NCI-H1092 treated with DMSO at 0.1 percent for 48 hours (cell line): ENCODE results near the gene PREX1.

Source experiments
- DNase-seq: peaks from one replicate; lab custom pipeline; 2025; lab: John Stamatoyannopoulos, UW

PREX1 gene

DNA sequence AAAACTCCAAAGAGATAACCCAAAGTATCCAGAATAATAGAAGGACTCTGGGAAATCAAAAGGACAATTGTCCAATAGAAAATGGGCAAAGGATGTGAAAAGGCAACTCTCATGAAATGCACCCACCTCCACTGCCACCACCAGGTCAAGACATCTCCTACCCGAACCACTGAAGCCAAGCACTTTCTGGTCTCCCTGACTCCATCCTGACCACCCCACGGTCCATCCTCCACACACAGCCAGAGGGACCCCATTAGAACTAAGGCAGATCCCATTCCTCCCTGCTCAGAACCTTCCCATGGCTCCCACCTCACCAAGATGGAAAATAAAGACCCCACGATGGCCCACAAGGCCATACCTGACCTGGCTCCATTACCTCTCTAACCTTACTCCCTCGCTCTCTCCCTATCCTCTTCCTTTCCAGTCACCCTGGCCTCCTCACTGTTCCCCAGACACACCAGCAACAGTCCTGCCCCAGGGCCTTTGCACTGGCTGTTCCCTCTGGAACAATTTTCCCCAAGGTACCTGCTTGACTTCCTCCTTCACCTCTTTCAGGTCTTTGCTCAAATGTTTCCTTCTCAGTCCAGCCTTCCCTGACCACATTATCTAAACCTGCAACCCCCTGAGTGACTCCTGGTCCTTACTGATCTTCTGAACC is 108.1 kb downstream of the PREX1 start:
- DNase-seq: no peak

DNA sequence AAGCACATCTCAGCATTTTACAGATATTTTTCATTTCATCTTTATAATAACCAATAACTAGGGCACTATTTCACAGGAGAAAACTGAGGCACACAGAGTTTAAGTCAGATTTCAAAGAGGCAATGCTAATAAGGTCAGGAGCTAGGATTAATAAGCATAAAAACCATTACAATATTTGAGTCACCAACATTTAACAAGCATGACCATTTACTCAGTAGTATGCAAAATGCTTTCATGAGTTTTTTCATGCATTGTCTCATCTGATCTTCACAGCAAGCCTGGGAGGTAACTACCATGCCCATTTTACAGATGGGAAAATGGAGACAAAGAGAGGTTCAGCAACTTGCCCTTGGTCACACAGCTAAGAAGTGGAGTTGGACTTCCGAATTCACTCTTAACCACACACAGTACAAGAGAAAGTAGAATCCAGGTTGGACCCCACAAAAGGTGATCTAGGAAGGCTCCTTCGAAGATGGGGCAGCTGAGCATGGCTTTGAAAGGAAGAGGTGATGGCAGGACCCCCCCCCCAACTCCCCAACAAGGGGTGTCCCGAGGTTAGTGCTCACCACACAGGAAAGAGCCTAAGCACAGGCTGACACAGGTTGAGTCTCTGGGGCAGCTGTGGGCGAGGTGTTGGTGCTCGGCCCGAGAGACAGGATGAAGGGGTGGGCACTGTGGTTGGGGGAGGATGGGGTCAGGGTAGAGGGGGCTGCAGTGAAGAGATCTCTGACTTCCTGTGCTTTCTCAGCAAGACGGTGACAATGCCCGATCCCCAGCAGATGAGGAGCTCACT is 108.8 kb downstream of the PREX1 start:
- DNase-seq: no peak

DNA sequence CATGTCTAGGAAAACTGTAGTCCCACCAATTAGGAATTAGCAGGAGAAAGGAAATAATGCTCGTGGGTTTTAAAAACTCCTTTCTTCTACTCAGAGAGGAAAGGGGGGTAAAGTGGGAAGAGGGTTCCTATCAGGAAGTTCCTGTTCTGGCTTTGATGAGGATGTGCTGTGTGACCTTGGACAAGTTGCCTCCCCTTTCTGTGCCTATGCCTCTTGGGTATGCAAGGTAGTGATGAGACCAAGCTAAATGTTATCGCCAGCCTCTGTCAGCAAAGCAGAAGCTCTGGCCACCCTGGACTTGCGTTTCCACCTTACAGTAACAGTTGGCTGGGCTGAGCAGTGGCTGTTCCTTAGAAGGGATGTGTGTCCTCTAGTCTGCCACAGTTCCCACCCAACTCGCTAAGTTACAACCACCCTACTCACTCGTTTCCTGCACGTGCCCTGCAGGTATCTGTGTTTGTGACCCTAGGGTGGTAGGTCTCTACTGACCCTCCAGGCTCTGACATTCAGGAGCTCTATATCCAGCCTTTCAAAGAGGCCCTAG is 110.0 kb downstream of the PREX1 start:
- DNase-seq: no peak

DNA sequence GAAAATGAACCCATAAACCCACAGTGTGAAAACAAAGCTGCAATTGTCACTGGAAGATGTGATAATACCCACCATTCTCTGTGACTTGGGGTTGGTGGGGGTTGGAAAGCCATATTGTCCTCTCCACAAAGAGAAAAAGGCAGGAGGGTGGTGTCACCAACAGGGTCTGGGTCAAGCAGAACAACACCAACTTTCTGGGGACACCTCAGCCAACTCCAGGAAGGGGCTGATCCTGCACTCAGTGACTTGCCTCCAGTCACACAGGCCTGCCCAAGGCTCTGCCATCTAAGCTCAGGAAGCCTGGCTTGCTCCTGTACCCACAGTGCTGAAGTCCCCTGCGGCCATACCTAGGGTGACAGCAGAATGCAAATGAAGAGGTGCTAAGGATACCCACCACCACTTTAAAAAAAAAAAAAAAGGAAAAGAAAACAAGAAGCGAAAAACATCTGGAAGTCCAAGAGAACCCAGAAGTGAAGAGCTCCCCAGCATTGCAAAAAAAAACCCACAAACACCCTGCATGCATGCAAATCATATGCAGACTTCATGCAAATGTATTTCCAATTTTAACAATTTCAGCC is 110.6 kb downstream of the PREX1 start:
- no peak for DNase-seq

DNA sequence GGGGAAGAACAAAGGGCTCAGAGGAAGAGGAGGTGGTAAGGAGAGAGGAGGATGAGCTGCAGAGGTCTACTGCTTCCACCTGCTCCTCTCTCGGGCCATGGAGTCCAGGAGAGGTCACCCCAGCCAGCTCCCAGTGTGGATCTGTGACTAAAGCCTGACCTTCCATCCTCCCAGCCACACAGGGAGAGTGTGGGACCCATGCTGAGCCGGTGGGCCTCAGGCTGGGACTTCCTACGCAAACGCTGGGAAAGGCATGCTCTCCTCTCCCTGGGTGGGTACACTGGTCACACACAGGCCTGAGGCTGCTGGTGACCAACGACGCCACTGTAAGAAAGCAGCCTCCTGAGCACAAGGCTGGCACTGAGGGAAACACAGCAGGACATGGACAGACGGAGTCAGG is 111.3 kb downstream of the PREX1 start:
- no peak for DNase-seq

DNA sequence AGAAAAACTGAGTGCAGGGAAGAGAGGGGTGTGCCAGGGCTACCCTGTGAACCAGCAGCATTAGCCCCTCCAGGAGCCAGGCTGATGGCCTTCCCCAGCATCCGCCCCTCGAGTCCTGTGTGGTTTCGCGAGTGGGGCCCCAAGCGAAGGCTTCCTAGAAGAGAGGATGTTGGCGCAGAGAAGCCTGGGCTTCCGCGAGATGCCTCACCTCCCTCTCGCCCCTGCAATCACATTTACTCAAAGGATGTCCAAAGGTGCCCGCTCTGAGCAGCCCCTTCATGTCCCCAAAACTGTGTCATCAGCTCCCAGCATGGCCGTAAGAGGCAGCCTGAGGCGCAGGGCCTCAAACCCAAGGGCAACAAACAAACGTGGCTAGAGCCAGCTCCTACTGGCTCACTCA is 111.7 kb downstream of the PREX1 start:
- no peak for DNase-seq

DNA sequence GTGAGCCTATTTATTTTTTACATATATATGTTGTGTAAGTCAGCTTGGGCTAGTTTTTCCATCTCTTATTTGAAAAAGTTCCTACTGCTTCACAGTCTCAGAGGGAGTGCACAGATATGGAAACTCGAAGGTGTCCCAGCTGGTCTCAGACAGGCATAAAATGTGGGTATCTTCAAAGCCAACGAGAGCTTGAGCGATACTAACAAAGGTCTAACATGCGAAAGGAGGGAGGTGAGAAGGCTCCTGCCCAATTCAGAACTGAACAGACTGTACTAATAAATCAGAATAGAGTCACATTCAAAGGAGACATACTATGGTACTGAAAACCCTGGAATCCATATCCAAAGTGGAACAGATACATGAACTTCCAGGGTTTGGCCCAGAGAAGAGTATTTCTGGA is 113.0 kb downstream of the PREX1 start:
- no peak for DNase-seq

DNA sequence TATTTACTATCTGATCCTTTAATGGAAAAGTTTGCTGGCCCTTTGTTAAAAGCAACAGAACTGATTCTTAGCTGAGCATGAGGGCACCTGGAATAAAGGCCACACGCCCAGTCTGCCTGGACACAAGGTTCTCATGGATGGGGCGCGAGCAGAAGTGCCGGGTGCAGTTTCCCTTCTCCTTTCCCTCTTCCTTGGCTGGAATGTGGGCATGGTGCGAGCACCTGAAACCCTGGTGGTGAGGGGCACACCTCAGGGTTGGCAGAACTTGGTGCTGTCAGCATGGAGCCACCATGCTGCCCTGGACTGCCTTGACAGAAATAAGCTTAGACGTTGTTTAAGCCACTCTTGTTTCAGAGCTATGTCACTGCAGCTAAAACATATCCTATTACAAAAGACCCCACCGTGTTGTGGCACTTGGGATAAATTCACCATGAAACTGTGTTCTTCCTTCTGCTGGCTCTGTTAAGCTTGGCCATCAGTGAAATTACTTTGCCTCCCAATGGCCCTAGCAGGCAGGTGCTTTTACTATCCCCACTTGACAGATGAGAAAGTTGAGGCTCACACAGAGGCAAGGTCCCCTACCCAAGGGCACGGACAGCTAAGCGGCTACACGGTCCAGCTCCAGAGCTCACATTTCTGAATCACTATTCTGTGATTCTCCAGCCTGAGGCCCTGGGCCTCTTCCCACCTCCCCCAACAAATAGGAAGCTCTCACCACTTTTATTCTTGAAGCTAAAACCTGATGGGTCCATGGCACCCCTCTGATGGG is 115.9 kb downstream of the PREX1 start:
- DNase-seq: no peak

DNA sequence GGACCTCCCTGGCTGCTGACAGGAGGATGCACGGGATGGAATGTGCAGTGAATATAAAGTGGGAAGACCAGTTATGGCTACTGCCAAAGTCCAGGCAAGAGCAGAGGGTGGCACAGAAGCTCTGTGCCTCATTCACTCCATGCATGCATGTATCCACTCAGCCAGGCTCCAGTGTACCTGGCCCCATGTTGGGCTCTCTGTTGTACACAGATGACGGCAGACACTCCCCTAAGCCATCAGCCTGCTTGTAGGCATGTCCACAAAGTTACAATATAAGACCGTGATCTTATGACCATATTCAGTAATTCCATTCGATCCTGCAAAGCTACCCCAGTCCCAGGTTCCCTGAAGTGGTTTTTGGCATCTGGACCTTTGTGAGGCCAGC is 116.8 kb downstream of the PREX1 start:
- no peak for DNase-seq

DNA sequence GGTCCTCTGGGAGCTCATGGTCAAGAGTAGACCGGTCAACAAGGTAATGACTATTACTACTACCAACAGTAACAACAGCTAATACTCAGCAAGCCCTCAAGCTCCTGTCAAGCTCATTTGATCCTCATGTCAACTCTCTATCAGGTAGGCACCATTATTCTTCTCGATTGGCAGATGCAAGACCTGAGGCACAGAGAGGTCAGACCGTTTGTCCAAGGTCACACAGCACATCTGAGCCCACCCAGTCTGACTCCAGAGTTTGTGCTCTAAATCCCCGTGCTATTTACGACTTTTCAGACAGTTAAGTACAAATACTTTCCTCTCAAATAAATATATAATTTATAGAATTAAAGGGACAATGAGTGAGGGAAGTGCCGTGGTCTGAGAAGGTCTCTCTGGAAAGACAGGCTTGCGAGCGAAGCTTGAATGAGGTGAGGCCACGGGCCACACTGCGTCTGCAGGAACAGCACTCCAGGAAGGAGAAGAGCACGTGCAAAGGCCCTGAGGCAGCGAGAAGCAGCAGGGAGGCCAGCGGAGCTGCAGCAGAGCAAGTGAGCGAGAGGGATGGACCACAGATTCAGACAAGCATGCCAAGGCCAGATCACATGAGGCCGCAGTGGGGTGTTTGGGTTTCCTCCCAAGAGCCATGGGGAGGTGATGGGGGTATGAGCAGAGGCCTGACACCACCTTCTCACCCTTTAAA is 117.3 kb downstream of the PREX1 start:
- DNase-seq: no peak

DNA sequence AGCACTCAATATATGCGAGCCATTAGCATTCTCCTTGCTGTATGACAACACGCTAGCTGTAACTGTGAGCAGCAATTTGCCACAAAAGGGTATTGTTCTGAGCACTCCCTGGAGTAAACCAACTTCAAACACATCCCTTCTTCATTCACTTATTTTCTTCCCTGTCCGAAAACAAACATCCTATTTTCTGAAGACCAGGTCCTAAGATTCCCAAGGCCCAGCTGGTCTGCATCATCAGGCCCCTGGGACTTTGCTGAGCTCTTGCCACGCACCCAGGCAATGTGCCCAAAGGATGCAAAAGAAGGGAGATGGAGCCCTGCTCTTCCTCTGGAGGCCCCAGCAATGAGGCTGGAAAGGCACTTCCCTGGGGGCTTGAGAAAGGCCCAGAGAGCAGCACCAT is 118.1 kb downstream of the PREX1 start:
- DNase-seq: no peak

DNA sequence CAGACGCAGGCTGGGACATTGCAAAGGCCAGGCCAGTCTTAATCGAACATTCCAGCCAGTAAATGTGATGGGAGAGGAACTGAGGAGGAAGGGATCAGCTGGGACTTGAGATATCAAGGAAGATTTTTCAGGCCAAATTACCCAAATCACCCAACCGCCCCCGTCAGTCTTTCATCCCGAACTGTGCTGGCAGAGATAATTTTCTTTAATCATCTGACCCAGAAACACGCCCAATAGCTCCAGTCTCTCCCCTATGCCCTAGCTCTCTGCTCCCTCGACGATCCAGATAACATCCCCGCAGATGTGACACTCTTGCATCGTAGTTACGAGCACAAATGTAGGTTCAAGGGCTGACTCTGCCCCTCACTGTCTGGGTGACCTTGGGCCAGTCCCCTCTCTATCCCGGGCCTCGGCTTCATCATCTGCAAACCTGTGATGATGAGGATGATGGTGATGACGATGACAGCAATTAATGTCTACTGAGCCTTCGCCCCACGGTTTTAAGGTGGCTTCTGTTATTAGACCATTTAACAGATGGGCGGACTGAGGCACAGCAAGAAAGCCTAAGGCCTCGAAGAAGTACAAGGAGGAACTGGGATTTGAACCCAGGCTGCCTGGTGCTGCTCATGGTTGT is 118.6 kb downstream of the PREX1 start:
- DNase-seq: no peak

DNA sequence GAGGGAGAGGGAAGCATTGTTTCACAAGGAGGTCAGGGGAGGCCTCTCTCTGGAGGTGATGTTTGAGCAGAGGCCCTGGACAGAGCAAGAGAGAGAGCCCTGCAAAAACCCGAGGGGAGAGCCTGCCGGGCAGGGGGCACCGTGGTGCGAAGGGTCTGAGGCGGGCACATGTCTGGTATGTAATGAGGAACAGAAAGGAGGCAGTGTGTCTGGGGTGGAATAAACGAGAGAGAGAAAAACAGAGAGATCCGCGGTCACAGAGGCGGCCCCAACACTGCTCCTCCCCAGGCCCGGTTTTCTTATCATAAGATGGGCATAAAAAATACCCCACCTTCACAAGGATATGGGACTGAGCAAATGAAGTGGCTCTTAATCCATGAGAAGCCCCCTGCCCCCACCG is 119.2 kb downstream of the PREX1 start:
- DNase-seq: no peak

DNA sequence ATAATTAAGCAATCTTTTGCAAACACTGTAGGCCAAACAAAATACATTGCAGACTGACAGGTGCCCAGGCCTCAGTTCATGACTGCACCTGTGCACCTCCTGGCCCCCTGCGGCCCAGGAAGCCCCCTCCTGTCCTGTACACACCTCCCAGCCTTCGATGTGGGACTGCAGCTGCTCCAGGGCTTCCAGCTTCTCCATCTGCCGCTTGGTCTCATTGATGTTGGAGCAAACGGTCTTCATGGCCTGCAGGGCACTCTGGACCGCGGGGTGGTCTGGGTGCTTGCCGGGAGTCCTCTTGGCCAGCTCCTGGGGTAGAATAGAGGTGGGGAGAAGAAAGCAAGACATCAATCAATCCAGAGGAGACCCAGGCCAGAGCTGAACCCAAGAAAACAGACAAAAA is 119.7 kb downstream of the PREX1 start:
- DNase-seq: no peak

DNA sequence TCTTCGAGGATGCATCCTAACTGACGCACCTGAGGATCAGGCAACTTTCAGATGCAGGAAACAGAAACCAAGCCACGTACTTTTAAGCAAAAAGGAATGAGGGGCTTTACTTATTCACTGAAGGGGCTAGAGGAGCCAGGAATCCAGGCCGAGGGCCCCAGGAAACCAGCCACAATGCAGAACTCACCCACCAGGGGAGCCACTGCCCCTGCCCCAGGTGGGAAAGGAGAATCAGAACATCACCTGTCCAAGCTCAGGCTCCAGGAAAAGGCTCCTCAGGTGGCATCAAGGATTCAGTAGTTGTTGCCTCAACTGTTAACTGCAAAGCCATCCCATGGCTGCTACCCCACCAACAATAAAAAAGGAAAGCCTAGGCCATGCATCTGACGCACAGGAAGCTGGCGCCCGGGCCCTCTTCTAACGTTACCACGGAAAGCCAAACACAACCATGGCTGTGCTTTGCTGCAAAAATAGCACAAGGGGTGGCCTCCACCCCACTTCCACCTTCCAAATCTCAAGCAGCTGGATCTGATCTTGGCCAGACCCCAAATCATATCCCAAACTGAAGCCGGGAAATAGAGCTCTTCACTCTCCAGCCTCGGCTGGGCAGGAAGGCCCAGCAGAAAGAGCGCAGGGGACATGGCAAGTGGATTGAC is 121.0 kb downstream of the PREX1 start:
- no peak for DNase-seq

DNA sequence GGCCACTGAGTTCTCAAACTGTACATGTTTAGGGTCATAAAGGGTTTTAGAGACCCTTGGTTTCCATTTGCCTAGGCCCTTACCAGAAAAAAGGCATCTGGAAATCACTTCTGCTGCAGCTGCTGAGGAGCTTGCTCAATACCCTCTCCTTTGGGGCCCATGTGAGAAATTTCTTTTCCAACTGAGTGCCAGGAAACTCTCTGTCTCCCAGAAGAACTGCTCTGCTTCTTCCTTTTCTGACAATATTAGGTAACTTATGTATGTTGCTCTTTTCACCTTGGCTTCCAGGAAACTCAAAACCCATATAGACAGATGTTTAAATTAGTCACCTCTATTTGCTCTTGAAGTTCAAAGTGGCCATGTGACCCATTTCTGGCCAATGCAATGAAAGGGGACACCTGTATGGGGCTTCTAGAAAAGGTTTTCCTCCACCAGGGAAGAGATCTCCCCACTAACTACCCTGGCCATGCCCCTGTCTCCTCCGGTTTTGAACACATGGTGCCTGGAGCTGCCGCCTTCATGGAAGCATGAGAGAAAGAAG is 121.6 kb downstream of the PREX1 start:
- DNase-seq: no peak

DNA sequence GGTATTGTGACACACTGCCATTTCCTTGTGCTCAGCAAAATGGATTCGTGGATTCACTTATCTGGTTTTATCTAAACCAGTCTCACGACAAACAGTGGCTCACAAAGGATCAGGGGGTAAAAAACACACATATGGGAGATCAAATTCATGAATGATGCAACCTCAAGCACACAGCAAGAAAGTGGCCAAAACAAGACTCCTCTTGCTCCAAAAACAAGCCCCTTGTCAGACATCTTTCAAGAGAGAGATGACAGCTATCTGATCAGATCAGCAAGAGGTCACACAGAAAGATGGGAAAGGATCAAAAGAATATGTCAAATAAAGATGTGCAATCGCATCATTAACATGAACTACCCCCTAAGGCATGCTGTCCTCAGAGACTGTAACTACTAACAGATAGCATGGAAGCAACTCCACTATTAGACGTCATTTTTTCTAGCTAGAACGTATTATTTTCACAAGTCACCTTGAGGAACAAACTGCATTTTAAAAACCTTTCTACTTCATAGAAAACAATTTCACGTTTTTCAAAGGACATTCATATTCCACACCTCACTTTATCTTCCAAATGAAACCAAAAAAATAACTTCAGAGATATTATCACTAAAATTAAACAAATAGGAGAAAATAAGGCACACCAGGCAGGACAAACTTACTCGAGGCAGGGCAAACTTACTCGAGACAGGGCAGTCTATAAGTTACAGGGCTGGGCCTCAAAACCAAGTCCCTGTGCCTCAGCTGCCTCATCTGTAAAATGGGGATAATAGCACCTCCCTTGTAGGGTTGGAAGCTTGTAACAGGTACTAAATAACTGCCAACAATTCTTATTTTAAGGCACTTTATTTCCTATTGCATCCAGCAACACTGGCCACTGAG is 122.3 kb downstream of the PREX1 start:
- no peak for DNase-seq

DNA sequence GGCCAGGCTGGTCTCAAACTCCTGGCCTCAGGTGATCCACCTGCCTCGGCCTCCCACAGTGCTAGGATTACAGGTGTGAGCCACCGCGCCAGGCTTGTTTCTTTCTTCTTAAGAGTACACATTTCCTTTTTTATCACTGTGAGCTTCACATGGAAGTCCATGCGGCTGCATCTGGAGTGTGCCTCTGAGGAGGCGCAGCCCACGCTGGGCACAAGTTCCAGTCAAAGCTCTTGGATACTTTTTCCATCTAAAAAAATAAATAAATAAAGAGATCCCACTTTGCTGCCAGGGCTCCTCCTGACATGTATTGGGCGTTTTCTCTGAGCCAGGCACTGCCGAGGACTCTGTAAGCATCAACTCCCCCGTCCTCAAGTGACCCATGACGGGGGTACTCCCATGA is 123.0 kb downstream of the PREX1 start:
- no peak for DNase-seq

DNA sequence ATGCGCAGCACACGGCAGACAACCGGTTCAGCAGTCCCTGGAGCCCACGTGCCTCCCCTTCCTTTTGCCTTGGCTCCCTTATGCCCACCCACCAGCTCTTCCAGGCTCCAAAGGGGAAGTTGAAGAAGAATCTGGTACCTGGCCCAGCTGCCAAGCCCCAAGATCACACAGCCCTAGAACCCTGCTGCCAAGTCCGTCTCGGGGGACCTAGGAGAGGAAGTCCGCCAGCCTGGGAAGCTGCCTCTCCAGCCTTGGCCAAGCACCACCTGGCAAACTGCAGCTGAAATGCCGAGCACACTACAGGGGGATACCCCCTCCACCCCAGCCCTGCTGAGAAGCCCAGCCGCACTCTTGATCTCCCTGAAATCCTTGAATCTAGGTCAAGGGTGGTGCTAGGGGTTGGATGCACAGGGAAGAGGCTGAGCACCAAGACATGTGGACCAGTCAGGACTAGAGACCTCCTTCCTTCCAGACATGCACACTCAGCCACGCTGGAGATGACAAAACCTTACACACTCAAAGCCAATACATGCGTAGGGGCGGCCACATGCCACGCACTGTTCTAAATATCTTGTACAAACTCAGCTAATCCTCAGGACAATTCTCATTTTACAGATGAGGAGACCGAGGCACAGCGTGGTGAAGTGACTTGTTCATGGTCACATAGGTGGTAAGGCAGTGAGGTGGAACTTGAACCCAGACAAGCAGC is 124.1 kb downstream of the PREX1 start:
- peak; percentile 45 for DNase-seq
